Esophagus (tissue), 2 donors: ENCODE data around the gene LCT. TPM values are rescaled to one million over a fixed set of nuclear protein-coding genes. Genes with fewer than 3 reads are reported as not detected.
"Not testable (repeated sequence)": the region's sequence is repeated elsewhere in the genome, so short reads cannot be mapped to it uniquely, and the experiment has no call there.

ENCODE experiments used
- H3K27ac ChIP-seq, 2 donors: one replicate each; pipeline ENCODE4 v1.5.1; 2013; ENCODE audit warnings: low read depth in 2 of 2, mild to moderate bottlenecking in 2 of 2, inconsistent platforms in 1 of 2, low read length in 1 of 2, moderate library complexity in 1 of 2
- H3K27me3 ChIP-seq, 2 donors: one replicate each; pipeline ENCODE4 v1.6.1; 2013; ENCODE audit warnings: low read length in 2 of 2, control low read depth in 1 of 2, mild to moderate bottlenecking in 1 of 2; ENCODE audit not compliant: insufficient read depth in 2 of 2, control insufficient read depth in 1 of 2
- H3K36me3 ChIP-seq, 2 donors: one replicate each; pipeline ENCODE4 v1.6.1; 2013; ENCODE audit warnings: low read length in 1 of 2; ENCODE audit not compliant: control insufficient read depth in 2 of 2, insufficient read depth in 2 of 2
- H3K4me1 ChIP-seq, 2 donors: one replicate each; pipeline ENCODE4 v1.6.1; 2013; ENCODE audit warnings: low read length in 1 of 2; ENCODE audit not compliant: control insufficient read depth in 2 of 2, insufficient read depth in 2 of 2
- H3K4me3 ChIP-seq, 2 donors: one replicate each; pipeline ENCODE4 v1.5.1; 2013; ENCODE audit warnings: low read length in 2 of 2, mild to moderate bottlenecking in 2 of 2, low read depth in 1 of 2, moderate library complexity in 1 of 2
- H3K9me3 ChIP-seq, 2 donors: one replicate each; pipeline ENCODE4 v1.6.1; 2013; ENCODE audit warnings: mild to moderate bottlenecking in 2 of 2, low read depth in 1 of 2, low read length in 1 of 2, moderate library complexity in 1 of 2; ENCODE audit not compliant: control insufficient read depth in 2 of 2, insufficient read depth in 1 of 2
- WGBS, 2 donors: extraction: QIAGEN DNeasy Blood & Tissue Kit; methylation state at CpG; one replicate each; pipeline ENCODE4 v1.1.7; 2013; 5-methylcytosine and 5-hydroxymethylcytosine counted together
- polyA plus RNA-seq, 2 donors: library from polyadenylated mRNA; stranded (reverse); fragments of 200-250 nt; gene quantifications; one replicate each; pipeline ENCODE4 v1.2.3, GENCODE V29; 2013
- donor health status: healthy with polysubstance abuse.
- donor health status: Bipolar disorder and iron deficiency.

LCT gene
- polyA plus RNA-seq, 2 donors, result 0.01 TPM; not detected in 1

- no peak overlapping the region for H3K27ac ChIP-seq
- H3K4me3 ChIP-seq, result no peak overlapping the region
- no peaks in the 10 kb centered on the region for H3K27me3 ChIP-seq
- H3K36me3 ChIP-seq, result no peaks in the 10 kb centered on the region
- H3K4me1 ChIP-seq, result no peaks in the 10 kb centered on the region
- WGBS, 2 donors, result 93 to 95% methylated on average over 2 of the region's 2 CpGs
- H3K9me3 ChIP-seq, result peaks cover 0 to 8% of the 10 kb centered on the region in 2 donors
These were observed 15.8 kb downstream of the LCT start for GRCh38 chr2:135821190-135821589.

GRCh38 chr2:135820003-135820618 lies 16.9 kb downstream of the LCT start:
- Histone ChIP-seq H3K4me1 (no peaks in the 10 kb centered on the region), H3K27ac (no peak overlapping the region), H3K27me3 (no peaks in the 10 kb centered on the region), H3K9me3 (peaks cover 0 to 8% of the 10 kb centered on the region in 2 donors), H3K4me3 (no peak overlapping the region), H3K36me3 (no peaks in the 10 kb centered on the region)
- 57 to 60% methylated on average over 9 of the region's 9 CpGs for WGBS, 2 donors

DNA sequence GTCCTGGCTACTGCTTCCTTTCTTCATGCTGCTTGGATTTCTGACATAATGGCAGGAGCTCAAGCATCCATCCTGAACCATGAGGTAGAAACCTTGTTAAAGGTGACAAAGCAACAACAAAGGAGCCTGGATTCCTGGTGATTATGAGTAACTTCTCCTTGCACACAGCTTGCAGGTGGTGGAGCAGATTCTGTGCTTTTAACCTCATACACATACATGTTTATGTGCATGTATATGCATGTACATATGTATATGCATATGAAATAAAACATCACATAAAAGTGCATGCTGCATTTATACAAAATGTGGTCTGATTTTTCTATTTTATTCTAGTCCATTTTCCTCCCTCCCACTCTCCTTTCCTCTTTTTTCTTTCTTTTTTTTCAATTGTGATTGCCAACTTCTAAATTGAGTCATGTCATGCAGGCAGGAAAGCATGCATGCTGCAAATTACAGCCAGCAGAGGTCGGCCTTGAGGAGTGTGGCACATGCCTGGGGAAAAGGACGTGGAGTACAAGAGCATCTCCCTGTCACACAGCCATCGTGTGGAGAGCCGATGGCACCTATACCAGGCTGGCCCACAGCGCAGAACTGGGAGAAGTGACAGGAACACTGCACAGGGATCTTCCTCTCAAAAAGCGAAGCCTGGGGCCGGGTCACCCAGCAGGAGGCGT lies 17.9 kb downstream of the LCT start:
- Histone ChIP-seq H3K4me3 (no peak overlapping the region), H3K27ac (no peak overlapping the region), H3K4me1 (no peaks in the 10 kb centered on the region), H3K9me3 (peaks cover 0 to 8% of the 10 kb centered on the region in 2 donors), H3K27me3 (no peaks in the 10 kb centered on the region), H3K36me3 (no peaks in the 10 kb centered on the region)
- 75 to 77% methylated on average over 8 of the region's 8 CpGs for WGBS, 2 donors

DNA sequence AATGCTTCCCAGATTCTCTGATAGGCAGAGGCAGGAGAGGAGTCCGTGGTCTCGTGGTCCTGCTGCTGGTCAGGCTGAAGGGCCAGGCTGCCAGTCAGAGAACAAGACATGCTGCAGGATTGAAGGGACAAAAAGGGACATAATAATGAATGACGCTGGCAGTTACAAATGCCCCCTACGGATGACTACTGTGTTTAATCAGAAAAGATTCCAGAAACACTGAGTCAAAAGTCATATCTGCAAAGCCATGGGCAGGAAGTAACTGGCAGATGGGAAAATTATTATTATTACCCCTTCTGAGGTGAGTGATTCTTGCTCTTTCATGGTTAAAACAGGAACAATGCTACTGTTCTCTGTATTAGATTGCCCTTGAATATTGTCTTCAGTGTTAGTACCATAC lies 19.0 kb downstream of the LCT start:
- Histone ChIP-seq H3K4me3 (no peak overlapping the region), H3K27me3 (no peaks in the 10 kb centered on the region), H3K9me3 (peaks cover 0 to under 1% of the 10 kb centered on the region in 2 donors), H3K4me1 (no peaks in the 10 kb centered on the region), H3K27ac (no peak overlapping the region), H3K36me3 (no peaks in the 10 kb centered on the region)
- 76 to 84% methylated on average over 4 of the region's 4 CpGs for WGBS, 2 donors

GRCh38 chr2:135817466-135817865 lies 19.5 kb downstream of the LCT start:
- 87 to 91% methylated on average over 18 of the region's 18 CpGs for WGBS, 2 donors
- Histone ChIP-seq H3K4me1 (no peaks in the 10 kb centered on the region), H3K27ac (no peak overlapping the region), H3K27me3 (no peaks in the 10 kb centered on the region), H3K9me3 (no peaks in the 10 kb centered on the region), H3K36me3 (no peaks in the 10 kb centered on the region), H3K4me3 (no peak overlapping the region)

DNA sequence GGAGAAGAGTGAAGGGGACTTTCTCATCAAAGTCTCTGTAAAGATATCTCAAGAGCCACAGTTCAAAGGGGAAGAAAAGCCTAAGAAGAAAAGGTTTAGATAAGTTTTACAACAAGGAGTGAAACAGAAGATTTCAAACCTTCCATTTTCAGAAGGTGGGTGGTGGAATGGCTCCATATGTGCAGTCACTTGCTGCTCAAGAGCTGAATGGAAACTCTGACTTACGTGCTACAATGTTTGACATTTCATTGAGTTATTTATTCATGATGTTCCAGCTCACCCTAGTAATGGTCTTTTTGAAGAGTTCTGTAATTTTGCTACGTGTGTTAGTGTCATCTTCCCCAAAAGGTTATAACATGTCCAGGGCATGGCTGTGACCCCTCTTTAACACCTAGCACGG lies 21.7 kb downstream of the LCT start:
- no peaks in the 10 kb centered on the region for H3K36me3 ChIP-seq
- no peaks in the 10 kb centered on the region for H3K9me3 ChIP-seq
- H3K4me1 ChIP-seq, result no peaks in the 10 kb centered on the region
- H3K27ac ChIP-seq, result no peak overlapping the region
- H3K27me3 ChIP-seq, result no peaks in the 10 kb centered on the region
- WGBS, 2 donors, result 67 to 71% methylated on average over 3 of the region's 3 CpGs
- H3K4me3 ChIP-seq, result no peak overlapping the region

- Histone ChIP-seq H3K4me1 (no peaks in the 10 kb centered on the region), H3K27ac (no peak overlapping the region), H3K27me3 (no peaks in the 10 kb centered on the region), H3K9me3 (no peaks in the 10 kb centered on the region), H3K36me3 (no peaks in the 10 kb centered on the region), H3K4me3 (no peak overlapping the region)
- 64 to 75% methylated on average over 2 of the region's 2 CpGs for WGBS, 2 donors
These were observed 24.0 kb downstream of the LCT start for GRCh38 chr2:135812907-135813511.

- not testable (repeated sequence) for H3K36me3 ChIP-seq
- 89 to 91% methylated on average over 3 of the region's 3 CpGs for WGBS, 2 donors
These were observed 29.1 kb downstream of the LCT start for GRCh38 chr2:135807874-135808273.

DNA sequence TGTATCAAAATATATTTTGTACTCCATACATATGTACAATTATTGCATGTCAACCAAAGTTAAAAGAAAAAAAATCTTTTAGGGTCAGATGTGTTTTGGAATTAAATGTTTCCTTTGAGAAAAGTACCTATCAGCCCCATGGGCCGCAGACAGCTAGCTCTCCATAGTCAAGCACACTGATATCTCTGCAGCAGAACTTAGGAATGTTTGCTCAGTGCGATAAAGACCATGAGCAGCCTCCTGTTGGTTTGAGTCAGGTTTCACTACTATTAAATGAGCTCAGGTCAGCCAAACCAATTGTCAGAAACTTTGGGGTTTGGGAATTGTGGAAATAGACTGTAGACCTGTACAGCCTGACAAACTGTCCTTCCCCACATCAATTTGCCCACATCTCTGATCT lies 33.7 kb downstream of the LCT start:
- no peaks in the 10 kb centered on the region for H3K27me3 ChIP-seq
- no peak overlapping the region for H3K4me3 ChIP-seq
- no peaks in the 10 kb centered on the region for H3K4me1 ChIP-seq
- H3K27ac ChIP-seq, result no peak overlapping the region
- H3K36me3 ChIP-seq, result no peaks in the 10 kb centered on the region
- WGBS, 2 donors, result 50 to 68% methylated on average over 2 of the region's 2 CpGs
- H3K9me3 ChIP-seq, result no peaks in the 10 kb centered on the region

More at GRCh38 chr2:135807874-135808273, 29.1 kb downstream of the LCT start:
- H3K27me3 ChIP-seq, H3K4me3 ChIP-seq, H3K4me1 ChIP-seq, H3K27ac ChIP-seq, H3K9me3 ChIP-seq: not testable (repeated sequence)

- WGBS, 2 donors, result 65 to 67% methylated on average over 3 of the region's 3 CpGs
These were observed 34.6 kb downstream of the LCT start for GRCh38 chr2:135802350-135802749.

More at GRCh38 chr2:135802350-135802749, 34.6 kb downstream of the LCT start:
- Histone ChIP-seq H3K36me3 (no peaks in the 10 kb centered on the region), H3K4me3 (no peak overlapping the region), H3K27me3 (no peaks in the 10 kb centered on the region), H3K9me3 (no peaks in the 10 kb centered on the region), H3K27ac (no peak overlapping the region), H3K4me1 (no peaks in the 10 kb centered on the region)
